IPS-NIHi11 (cell line): Measurements from ENCODE around the gene CADPS.

Experiments
- DNase-seq: peaks from one replicate; pipeline ENCODE4 v3.0.0; 2012; ENCODE audit warnings: mixed read lengths, low spot score

CADPS gene

GRCh38 chr3:62373215-62373614 lies 502.0 kb downstream of the CADPS start, which contains the start of gene FEZF2:
TSS of gene FEZF2 (minus strand) at chr3:62373550. CDS start at chr3:62372868, 682 bp downstream.
- DNase-seq, result no peak

DNA sequence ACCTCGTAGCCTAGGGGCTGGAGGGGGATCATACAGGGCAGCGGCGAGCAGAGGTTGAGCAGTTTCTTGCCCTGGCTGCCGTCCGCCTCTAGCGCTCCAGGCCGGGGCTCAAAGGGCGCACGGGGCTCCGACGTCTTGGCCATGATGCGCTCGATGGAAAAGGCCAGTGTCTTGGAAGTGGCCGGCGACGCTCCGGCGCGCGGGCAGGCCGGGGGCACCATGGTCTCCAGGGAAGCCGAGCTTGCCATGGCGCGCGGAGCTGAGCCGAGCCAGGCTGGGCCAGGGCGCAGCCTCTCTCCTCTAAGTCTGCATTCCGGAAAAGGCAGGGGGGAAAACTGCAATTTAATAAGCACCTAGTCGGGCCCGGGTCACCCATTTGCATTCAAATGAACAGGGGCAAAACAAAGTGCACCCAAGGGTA lies 502.6 kb downstream of the CADPS start:
- no peak for DNase-seq

GRCh38 chr3:62371720-62372591 lies 503.3 kb downstream of the CADPS start:
- DNase-seq, result no peak

DNA sequence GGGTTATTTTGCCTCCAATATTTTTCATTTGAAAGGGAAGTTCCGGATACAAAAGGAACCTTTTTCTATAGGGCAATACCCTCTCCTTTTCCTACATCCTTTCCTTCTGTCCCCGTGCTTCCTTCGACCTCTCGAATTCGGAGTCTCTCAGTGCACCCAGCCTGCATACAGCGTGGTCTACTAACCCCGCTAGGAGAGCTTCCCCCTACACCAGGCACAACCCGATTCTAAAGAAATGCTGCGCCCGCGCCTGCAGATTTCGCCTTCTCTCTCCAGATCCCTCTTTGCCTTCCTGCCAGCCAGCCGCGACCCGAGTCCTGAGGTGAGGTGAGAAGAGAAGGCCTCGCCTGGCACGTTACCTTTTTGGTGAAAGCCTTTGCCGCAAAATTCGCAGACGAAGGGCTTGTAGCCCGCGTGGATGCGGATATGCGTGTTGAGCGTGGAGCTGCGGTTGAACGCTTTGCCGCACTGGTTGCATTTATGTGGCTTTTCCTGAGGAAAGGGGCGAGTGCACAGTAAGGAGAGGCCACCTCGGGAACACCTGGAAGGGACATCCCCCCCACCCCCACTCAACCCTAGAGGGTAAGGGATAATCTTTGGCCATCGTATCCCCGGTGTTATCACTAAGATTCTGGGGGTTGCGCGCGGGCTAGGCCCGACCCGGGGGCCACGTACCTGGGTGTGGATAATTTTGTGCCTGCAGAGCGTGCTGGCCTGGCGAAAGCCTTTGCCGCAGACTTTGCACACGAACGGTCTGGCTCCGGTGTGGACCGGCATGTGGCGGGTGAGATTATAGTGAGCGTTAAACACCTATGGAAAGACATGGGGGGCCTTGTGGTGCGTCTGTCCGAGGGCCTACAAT lies 504.1 kb downstream of the CADPS start:
- no peak for DNase-seq

DNA sequence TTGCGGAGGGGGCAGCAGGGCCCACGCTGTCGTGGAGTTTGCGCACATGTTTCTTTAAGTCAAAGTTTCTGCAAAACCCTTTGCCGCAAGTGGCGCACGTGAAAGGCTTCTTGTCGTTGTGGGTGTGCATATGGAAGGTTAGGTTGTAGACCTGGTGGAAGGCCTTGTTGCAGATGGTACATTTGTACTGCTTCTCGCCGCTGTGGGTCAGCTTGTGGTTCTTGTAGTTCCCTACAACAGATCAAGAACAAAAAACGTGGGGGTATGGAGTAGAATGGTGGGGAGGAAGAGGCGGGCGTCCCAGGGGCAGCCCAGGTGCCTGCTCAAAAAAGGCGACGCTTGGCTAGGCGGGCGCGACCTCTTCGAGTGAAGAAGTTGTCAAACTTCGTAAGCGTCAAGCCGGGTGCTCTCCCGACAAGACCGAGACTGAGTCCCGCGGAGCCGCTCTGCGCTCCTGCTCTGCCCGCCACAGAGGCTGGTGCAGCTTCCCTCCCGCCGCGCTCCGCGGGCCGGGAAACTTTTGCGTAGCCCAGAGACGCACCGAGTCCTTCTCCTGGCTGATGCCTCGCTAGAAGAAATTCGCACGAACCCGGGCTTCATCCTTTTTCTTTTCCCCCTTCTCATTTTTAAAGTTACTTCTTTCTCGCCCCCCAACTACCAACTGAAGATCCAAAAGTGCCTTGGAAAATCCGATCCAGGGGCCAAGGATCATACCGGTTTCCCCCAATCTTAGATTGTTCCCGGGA lies 504.9 kb downstream of the CADPS start:
- no peak for DNase-seq

DNA sequence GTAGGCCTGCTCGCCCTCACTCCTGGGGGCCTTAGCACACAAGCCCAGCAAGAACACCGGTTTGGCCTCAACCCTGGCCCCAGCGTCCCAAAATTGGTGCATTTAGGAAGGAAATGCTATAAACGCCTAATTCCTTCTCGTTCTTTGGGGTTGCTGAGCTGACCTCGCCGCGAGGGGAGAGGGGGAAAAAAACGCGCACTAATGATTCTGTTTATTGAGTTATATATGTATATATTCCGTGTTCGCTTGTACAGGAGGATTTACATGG lies 505.8 kb downstream of the CADPS start:
- DNase-seq, result no peak

DNA sequence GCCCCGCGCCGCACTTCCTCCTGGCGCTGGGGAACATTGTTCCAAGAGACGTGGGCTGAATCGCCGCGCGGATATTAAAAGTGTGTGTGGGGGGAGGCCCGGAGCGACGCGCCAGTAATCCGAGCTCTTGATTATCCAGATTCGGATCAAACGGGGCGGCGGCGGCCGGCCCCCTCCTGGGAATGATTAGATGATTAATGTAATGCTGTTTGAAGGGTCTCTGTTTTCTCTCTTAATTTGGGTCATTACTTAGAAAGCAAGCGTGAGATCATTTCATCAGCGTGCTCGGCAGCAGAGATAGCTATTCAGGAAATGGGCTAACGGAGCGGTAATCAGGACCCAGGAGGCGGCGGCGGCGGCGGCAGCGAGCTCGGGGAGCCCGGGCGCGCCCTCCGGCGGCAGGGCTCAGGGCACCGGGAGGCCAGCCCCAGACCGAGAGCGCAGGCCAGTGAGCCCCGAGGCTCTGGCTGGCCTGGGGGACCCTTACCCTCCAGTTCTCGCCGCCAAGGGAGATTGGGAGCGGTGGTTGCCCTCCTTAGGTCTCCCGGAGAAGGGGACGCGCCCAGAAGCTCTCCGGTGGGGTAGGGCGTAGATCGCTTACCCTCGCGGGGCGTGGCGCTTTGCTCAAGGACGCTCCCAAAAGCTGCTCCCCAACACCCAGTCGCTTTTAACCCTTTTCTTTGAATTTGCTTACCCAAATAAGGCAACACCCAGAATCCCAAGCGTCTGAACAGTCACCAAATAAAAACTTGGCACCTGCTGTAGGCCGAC lies 506.3 kb downstream of the CADPS start:
- DNase-seq, result peak; percentile 57

GRCh38 chr3:62368290-62368704 lies 506.9 kb downstream of the CADPS start:
- no peak for DNase-seq

GRCh38 chr3:62367763-62368195 lies 507.4 kb downstream of the CADPS start:
- DNase-seq, result no peak

DNA sequence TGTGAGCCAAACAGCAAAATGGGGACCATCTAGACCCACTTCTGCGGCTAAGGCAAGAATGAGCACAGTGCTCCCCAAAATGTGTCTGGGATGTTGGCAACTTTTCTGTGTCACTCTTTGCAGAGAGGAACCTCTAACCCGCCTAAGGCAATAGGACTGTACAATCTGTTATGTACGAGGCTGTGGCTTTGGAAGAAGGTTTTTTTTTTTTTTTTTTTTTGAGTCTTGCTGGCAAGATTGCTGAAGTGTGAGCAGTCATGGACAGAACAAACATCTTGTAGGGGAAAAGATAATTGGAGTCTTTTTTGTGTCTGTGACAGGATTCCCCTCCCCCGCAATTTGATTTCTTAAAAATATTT lies 509.1 kb downstream of the CADPS start:
- DNase-seq, result no peak

GRCh38 chr3:62365391-62366125 lies 509.7 kb downstream of the CADPS start:
- DNase-seq, result no peak

DNA sequence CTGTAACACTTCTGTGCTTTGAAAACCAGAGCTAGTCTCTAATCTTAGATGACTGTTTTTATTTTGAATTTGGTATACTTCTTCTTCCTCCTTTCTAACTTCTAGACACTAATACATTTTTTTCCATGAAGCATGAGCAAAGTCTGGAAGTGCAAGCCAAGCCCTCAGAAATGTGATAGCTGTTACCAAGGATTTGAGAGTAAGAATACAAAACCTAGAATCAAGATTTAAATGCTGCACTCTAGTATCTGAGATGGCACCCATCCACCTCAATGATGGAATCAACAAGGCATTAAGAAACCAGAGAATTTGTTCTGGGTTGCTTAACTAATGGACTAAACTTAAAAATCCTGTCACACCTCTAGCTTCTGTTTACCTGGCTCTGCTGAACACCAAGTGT lies 511.0 kb downstream of the CADPS start:
- DNase-seq, result no peak

DNA sequence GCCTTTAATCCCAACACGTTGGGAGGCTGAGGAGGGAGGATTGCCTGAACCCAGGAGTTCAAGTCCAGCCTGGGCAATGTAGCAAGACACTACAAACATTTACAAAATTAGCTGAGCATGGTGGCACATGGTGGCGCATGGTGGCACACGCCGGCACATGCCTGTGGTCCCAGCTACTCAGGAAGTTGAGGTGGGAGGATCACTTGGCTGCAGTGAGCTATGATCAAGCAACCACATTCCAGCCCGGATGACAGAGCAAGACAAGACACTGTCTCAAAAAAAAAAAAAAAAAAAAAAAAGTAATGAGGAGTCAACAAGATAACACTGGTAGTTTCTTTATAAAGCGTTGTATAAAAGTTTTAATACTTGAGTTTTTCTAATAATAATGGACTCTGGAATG lies 511.9 kb downstream of the CADPS start:
- DNase-seq, result no peak

DNA sequence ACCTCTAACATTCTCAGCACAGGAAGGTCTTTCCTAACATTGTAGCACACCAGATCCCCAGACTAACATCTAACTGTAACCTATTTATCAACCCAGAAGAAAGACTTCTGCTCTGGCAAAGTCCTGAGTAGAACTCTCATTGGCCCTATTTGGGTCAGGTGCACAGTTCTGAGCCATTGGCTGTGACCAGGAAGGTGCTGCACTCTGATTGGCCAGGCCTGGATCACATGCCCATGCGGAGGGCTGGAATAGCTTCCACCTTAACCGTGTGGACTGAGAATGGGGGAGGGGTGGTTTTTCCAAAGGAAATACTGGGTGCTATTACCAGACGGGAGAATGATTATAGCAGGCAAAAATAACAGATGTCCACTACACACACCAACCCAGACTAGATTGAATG lies 513.4 kb downstream of the CADPS start:
- peak; percentile 33 for DNase-seq

DNA sequence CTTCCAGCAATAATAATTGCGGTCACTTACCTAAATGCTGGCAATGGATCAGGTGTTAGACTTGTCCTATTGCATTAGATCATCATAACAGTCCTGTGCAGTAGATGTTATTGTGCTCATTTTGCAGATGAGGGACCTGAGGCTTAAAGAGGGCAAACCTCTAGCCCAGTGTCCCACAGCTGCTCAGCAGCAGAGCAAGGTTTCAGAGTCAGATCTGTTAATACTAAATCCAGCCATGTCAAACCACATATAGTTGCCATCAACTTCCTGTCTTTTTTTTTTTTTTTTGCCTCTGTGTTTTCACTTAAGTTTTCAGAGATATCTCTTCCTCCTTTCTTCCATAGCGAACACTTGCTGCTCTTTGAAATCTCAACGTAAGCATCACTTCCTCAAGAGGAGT lies 514.0 kb downstream of the CADPS start:
- DNase-seq, result no peak

DNA sequence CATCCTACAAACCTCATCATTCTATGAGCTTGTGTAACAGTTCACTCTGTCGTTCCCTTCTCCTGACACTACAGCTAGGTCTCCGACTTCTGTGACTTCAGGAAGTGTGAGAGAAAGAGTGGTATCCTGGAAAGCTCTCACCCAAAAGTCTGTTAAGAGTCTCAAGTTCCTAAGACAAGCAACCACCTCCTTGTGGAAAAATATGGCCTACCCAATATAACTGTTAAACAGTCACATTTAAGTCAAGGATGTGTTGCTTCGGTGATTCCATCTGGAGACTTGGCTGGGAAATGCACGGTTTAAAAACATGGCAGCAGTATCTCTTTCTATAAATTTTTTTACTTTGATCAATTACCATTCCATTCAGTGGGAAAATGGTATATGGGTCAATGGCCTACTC lies 515.7 kb downstream of the CADPS start:
- DNase-seq, result no peak

DNA sequence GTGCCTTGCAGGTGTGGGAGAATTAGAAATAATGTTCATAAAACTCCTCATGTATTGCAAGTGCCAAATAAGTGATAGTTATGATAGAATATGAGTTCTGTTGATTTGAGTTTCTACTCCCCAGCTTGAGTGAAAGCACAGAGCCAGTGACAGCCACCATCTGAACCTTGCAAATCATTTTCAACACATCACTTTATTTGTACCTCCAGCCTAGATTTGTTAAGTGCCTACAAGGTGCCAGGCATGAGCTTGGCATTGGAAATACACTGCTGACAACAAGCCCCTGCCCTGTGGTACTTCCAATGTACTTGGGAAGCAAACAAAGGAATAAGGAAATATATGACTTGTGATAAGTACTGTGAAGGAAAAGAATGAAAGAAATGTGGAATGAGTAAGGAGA lies 518.9 kb downstream of the CADPS start:
- no peak for DNase-seq

GRCh38 chr3:62355703-62356102 lies 519.5 kb downstream of the CADPS start:
- DNase-seq, result no peak
